Uterus (tissue), 4 donors: Measurements from ENCODE around the gene GPR22. TPM values are rescaled to one million over a fixed set of nuclear protein-coding genes. Genes with fewer than 3 reads are reported as not detected.

Source experiments
- DNase-seq, 2 donors: peaks; one replicate each; pipeline ENCODE4 v3.0.0-alpha.2; 2019 to 2020
- H3K27ac ChIP-seq, 2 donors: fragments of 200-600 bp; sonication (generic); 1 replicate in 1 of 2; 2 replicates in 1 of 2; pipeline ENCODE4 v1.5.1; 2016 to 2018
- H3K27me3 ChIP-seq, 2 donors: fragments of 200-600 bp; sonication (generic); one replicate each; pipeline ENCODE4 v1.5.1; 2018 to 2019; ENCODE audit warnings: control low read depth in 1 of 2
- H3K36me3 ChIP-seq, 2 donors: fragments of 200-600 bp; sonication (generic); one replicate each; pipeline ENCODE4 v1.5.1; 2019; ENCODE audit warnings: control low read depth in 1 of 2
- H3K4me1 ChIP-seq, 2 donors: fragments of 200-600 bp; sonication (generic); one replicate each; pipeline ENCODE4 v1.5.1; 2018 to 2019; ENCODE audit warnings: control low read depth in 1 of 2
- H3K4me3 ChIP-seq, 2 donors: fragments of 200-600 bp; sonication (generic); 1 replicate in 1 of 2; 2 replicates in 1 of 2; pipeline ENCODE4 v1.5.1; 2018 to 2019; ENCODE audit warnings: mild to moderate bottlenecking in 1 of 2
- H3K9me3 ChIP-seq, 2 donors: fragments of 200-600 bp; sonication (generic); one replicate each; pipeline ENCODE4 v1.5.1; 2019; ENCODE audit warnings: control low read depth in 1 of 2
- CTCF ChIP-seq, 4 experiments: fragments of 200-600 bp in 2 of 4; fragments of 450-650 bp in 2 of 4; sonication (generic) in 2 of 4; IDR thresholded peaks; one replicate each; pipeline ENCODE4 v1.5.1; 2016 to 2019; ENCODE audit warnings: antibody characterized with exemption in 4 of 4, mild to moderate bottlenecking in 2 of 4, moderate library complexity in 1 of 4
- POLR2A ChIP-seq, 2 donors: fragments of 450-650 bp; IDR thresholded peaks; one replicate each; pipeline ENCODE4 v1.6.1; 2016; ENCODE audit warnings: antibody characterized with exemption in 2 of 2, mild to moderate bottlenecking in 1 of 2, moderate library complexity in 1 of 2
- intact Hi-C: fragments of 100-400 bp; cut with DNase I; formaldehyde crosslinking; loops from one replicate; pipeline ENCODE4 v1.15.1; 2023; ENCODE audit warnings: low total_unique reads
- total RNA-seq, 4 donors: library from RNA; depleted of rRNA in 3 of 4; stranded (reverse); fragments of >200 nt in 3 of 4; gene quantifications; one replicate each; pipeline versions ENCODE4 v1.1.0 to v1.2.4, GENCODE V29; 2014 to 2023
- donor health status: DM: yes; HTN: yes; CAD: no.

Gene GPR22
- total RNA-seq, 4 donors from 2014 or later = 0.48 to 26.1 (median 1.1) TPM; not detected in 1

- Histone ChIP-seq H3K27me3 (no peaks in the 10 kb centered on the region), H3K27ac (no peak overlapping the region), H3K9me3 (no peaks in the 10 kb centered on the region), H3K36me3 (no peaks in the 10 kb centered on the region), H3K4me1 (no peaks in the 10 kb centered on the region), H3K4me3 (no peak overlapping the region)
- intact Hi-C loops = no loop called here
- no peak for DNase-seq
- TF ChIP-seq CTCF (IDR thresholded peaks at IDR 0.05) = no peak
- TF ChIP-seq POLR2A (IDR thresholded peaks at IDR 0.05) = no peak
Measured at GRCh38 chr7:107502154-107502553, 32.3 kb downstream of the GPR22 start.

- DNase-seq = no peak
- Histone ChIP-seq H3K4me1 (no peaks in the 10 kb centered on the region), H3K4me3 (no peak overlapping the region), H3K27ac (no peak overlapping the region), H3K36me3 (no peaks in the 10 kb centered on the region), H3K9me3 (no peaks in the 10 kb centered on the region), H3K27me3 (no peaks in the 10 kb centered on the region)
- TF ChIP-seq POLR2A (IDR thresholded peaks at IDR 0.05) (no peak), CTCF (IDR thresholded peaks at IDR 0.05) (no peak)
- intact Hi-C loops = no loop called here
Measured at GRCh38 chr7:107502797-107503196, 32.9 kb downstream of the GPR22 start.

DNA sequence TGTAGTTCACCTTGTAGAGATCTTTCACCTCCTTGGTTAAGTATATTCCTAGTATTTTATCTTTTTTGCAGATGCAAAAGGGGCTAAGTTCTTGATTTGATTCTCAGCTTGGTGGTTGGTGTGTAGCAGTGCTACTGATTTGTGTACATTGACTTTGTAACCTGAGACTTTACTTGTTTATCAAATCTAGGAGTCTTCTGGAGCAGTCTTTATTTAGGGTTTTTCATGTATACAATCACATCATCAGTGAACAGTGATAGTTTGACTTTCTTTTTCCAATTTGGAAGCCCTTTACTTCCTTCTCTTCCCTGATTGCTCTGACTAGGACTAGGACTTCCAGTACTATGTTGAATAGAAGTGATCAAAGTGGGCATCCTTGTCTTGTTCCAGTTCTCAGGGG lies 33.8 kb downstream of the GPR22 start:
- Histone ChIP-seq H3K4me3 (no peak overlapping the region), H3K27me3 (no peaks in the 10 kb centered on the region), H3K4me1 (no peaks in the 10 kb centered on the region), H3K9me3 (no peaks in the 10 kb centered on the region), H3K27ac (no peak overlapping the region), H3K36me3 (no peaks in the 10 kb centered on the region)
- no peak for DNase-seq
- TF ChIP-seq CTCF (IDR thresholded peaks at IDR 0.05) (no peak), POLR2A (IDR thresholded peaks at IDR 0.05) (no peak)
- intact Hi-C loops = no loop called here

DNA sequence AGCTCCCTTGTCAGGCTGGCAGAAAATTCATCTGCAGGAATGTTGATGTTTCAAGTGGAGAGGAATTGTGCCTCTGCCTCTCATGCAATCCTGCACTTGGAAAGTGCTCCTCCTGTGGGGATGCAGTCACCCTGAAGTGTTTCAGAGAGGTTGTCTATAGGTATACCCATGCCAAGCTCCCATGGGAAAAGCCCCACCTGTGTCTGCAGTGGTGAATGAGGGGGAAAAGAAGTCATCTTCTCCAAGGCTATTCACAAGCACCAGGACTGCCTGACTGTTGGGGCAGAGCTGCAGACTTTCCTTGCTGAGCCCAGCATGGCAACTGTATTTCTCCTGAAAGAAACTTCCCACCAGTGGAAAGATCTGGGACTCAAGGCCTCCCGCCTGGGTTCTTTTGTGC lies 35.5 kb downstream of the GPR22 start:
- DNase-seq = no peak
- no peaks in the 10 kb centered on the region for H3K27me3 ChIP-seq
- H3K4me3 ChIP-seq = no peak overlapping the region
- no peaks in the 10 kb centered on the region for H3K36me3 ChIP-seq
- H3K9me3 ChIP-seq = no peaks in the 10 kb centered on the region
- TF ChIP-seq POLR2A (IDR thresholded peaks at IDR 0.05) (no peak), CTCF (IDR thresholded peaks at IDR 0.05) (no peak)
- no peaks in the 10 kb centered on the region for H3K4me1 ChIP-seq
- intact Hi-C loops = no loop called here
- no peak overlapping the region for H3K27ac ChIP-seq

- intact Hi-C loops = no loop called here
- DNase-seq = no peak
Measured at GRCh38 chr7:107505997-107506673, 36.3 kb downstream of the GPR22 start.

More at GRCh38 chr7:107505997-107506673, 36.3 kb downstream of the GPR22 start:
- H3K9me3 ChIP-seq = no peaks in the 10 kb centered on the region
- H3K27me3 ChIP-seq = no peaks in the 10 kb centered on the region
- no peak overlapping the region for H3K27ac ChIP-seq
- H3K36me3 ChIP-seq = no peaks in the 10 kb centered on the region
- no peaks in the 10 kb centered on the region for H3K4me1 ChIP-seq
- no peak overlapping the region for H3K4me3 ChIP-seq
- TF ChIP-seq CTCF (IDR thresholded peaks at IDR 0.05) (no peak), POLR2A (IDR thresholded peaks at IDR 0.05) (no peak)
